H9 (cell line): Measurements from ENCODE around the gene XAGE2. TPM values are rescaled to one million over a fixed set of nuclear protein-coding genes. Genes with fewer than 3 reads are reported as not detected.

Source experiments
- DNase-seq: peaks from one replicate; pipeline ENCODE4 v3.0.0-alpha.2; 2017
- H2AFZ ChIP-seq: one replicate; pipeline ENCODE4 v1.6.1; 2013; ENCODE audit warnings: mild to moderate bottlenecking, low read length, control low read depth, moderate library complexity
- H2AK5ac ChIP-seq: 2 replicates; pipeline ENCODE4 v1.6.1; 2013; ENCODE audit warnings: low read length, control low read depth, mixed read lengths; ENCODE audit not compliant: insufficient read length
- H2BK120ac ChIP-seq: one replicate; pipeline ENCODE4 v1.6.1; 2013; ENCODE audit warnings: low read depth, mild to moderate bottlenecking, low read length, control low read depth, inconsistent platforms; ENCODE audit not compliant: poor library complexity, severe bottlenecking
- H2BK12ac ChIP-seq: 2 replicates; pipeline ENCODE4 v1.6.1; 2013; ENCODE audit warnings: low read length, control low read depth, mixed read lengths, low read depth; ENCODE audit not compliant: insufficient read length
- H2BK15ac ChIP-seq: 2 replicates; pipeline ENCODE4 v1.6.1; 2013; ENCODE audit warnings: low read depth, low read length, control low read depth
- H2BK20ac ChIP-seq: one replicate; pipeline ENCODE4 v1.6.1; 2013; ENCODE audit warnings: low read depth, mild to moderate bottlenecking, low read length, control low read depth, inconsistent platforms; ENCODE audit not compliant: poor library complexity, severe bottlenecking
- H2BK5ac ChIP-seq: 2 replicates; pipeline ENCODE4 v1.6.1; 2013; ENCODE audit warnings: low read length, control low read depth, mixed read lengths; ENCODE audit not compliant: insufficient read length
- H3K14ac ChIP-seq: 2 replicates; pipeline ENCODE4 v1.6.1; 2013; ENCODE audit warnings: low read length, control low read depth; ENCODE audit not compliant: insufficient read depth
- H3K18ac ChIP-seq: 2 replicates; pipeline ENCODE4 v1.6.1; 2013; ENCODE audit warnings: low read depth, mild to moderate bottlenecking, mixed read lengths, low read length, control low read depth; ENCODE audit not compliant: insufficient read length
- H3K23ac ChIP-seq: 2 replicates; pipeline ENCODE4 v1.6.1; 2013; ENCODE audit warnings: low read length, control low read depth, mixed read lengths, low read depth; ENCODE audit not compliant: insufficient read length
- H3K23me2 ChIP-seq: 2 replicates; pipeline ENCODE4 v1.6.1; 2013; ENCODE audit warnings: low read depth, mild to moderate bottlenecking, mixed read lengths, low read length, control low read depth; ENCODE audit not compliant: insufficient read length, poor library complexity, severe bottlenecking
- H3K27ac ChIP-seq: 2 replicates; pipeline ENCODE4 v1.5.1; 2013; ENCODE audit warnings: low read length, control low read depth, mixed read lengths, low read depth; ENCODE audit not compliant: insufficient read length
- H3K27me3 ChIP-seq: 2 replicates; pipeline ENCODE4 v1.6.1; 2013; ENCODE audit warnings: low read length, control low read depth, inconsistent platforms; ENCODE audit not compliant: insufficient read depth
- H3K4ac ChIP-seq: 2 replicates; pipeline ENCODE4 v1.6.1; 2013; ENCODE audit warnings: low read depth, mild to moderate bottlenecking, control low read depth, inconsistent platforms, low read length, moderate library complexity
- H3K4me1 ChIP-seq: 2 replicates; pipeline ENCODE4 v1.6.1; 2013; ENCODE audit warnings: low read length, control low read depth, inconsistent platforms; ENCODE audit not compliant: insufficient read depth
- H3K4me2 ChIP-seq: 2 replicates; pipeline ENCODE4 v1.6.1; 2013; ENCODE audit warnings: low read length, control low read depth, mixed read lengths; ENCODE audit not compliant: insufficient read length, insufficient read depth
- H3K56ac ChIP-seq: 2 replicates; pipeline ENCODE4 v1.6.1; 2013; ENCODE audit warnings: low read depth, mild to moderate bottlenecking, mixed read lengths, low read length, control low read depth; ENCODE audit not compliant: insufficient read length
- H3K79me1 ChIP-seq: 2 replicates; pipeline ENCODE4 v1.6.1; 2013; ENCODE audit warnings: low read depth, mild to moderate bottlenecking, moderate library complexity, low read length, control low read depth, inconsistent platforms; ENCODE audit not compliant: insufficient read depth, poor library complexity, severe bottlenecking
- H3K79me2 ChIP-seq: 2 replicates; pipeline ENCODE4 v1.6.1; 2013; ENCODE audit warnings: low read length, control low read depth, inconsistent platforms; ENCODE audit not compliant: insufficient read depth
- H3K9ac ChIP-seq: 2 replicates; pipeline ENCODE4 v1.6.1; 2013; ENCODE audit warnings: low read length, control low read depth, mixed read lengths; ENCODE audit not compliant: insufficient read length; ENCODE audit errors: extremely low read depth
- H3K9me3 ChIP-seq: one replicate; pipeline ENCODE4 v1.6.1; 2013; ENCODE audit warnings: low read depth, low read length, inconsistent platforms; ENCODE audit not compliant: control insufficient read depth
- H3T11ph ChIP-seq: one replicate; pipeline ENCODE4 v1.6.1; 2013; ENCODE audit warnings: mild to moderate bottlenecking, low read length, control low read depth, inconsistent platforms
- H4K20me1 ChIP-seq: one replicate; pipeline ENCODE4 v1.6.1; 2013; ENCODE audit not compliant: control insufficient read depth, insufficient read length, insufficient read depth
- H4K5ac ChIP-seq: 2 replicates; pipeline ENCODE4 v1.6.1; 2013; ENCODE audit warnings: low read depth, mild to moderate bottlenecking, mixed read lengths, low read length, control low read depth; ENCODE audit not compliant: insufficient read length
- H4K8ac ChIP-seq: replicated peaks from 2 replicates; pipeline ENCODE4 v1.6.1; 2013; ENCODE audit warnings: low read length, control low read depth, mixed read lengths, low read depth; ENCODE audit not compliant: insufficient read length
- H4K91ac ChIP-seq: 2 replicates; pipeline ENCODE4 v1.6.1; 2013; ENCODE audit warnings: low read depth, mild to moderate bottlenecking, moderate library complexity, mixed read lengths, low read length, control low read depth; ENCODE audit not compliant: insufficient read length
- H3K27ac Mint-ChIP-seq, 3 experiments: 2 replicates in 2 of 3; 3 replicates in 1 of 3; pipeline ENCODE4 v1.8.0; 2020 to 2021; ENCODE audit warnings: mixed read lengths in 3 of 3, mild to moderate bottlenecking in 1 of 3, moderate library complexity in 1 of 3
- H3K27me3 Mint-ChIP-seq: 2 replicates; pipeline ENCODE4 v1.8.0; 2021; ENCODE audit warnings: low read depth, mild to moderate bottlenecking, moderate library complexity, mixed read lengths
- H3K36me3 Mint-ChIP-seq, 3 experiments: 2 replicates in 2 of 3; 3 replicates in 1 of 3; pipeline ENCODE4 v1.8.0; 2020 to 2021; ENCODE audit warnings: low read depth in 3 of 3, mixed read lengths in 3 of 3; ENCODE audit not compliant: insufficient read depth in 1 of 3
- H3K4me1 Mint-ChIP-seq, 2 experiments: 2 replicates each; pipeline ENCODE4 v1.8.0; 2020; ENCODE audit warnings: mixed read lengths in 2 of 2
- H3K4me3 Mint-ChIP-seq, 2 experiments: 2 replicates in 1 of 2; 3 replicates in 1 of 2; pipeline ENCODE4 v1.8.0; 2020 to 2021; ENCODE audit warnings: mild to moderate bottlenecking in 2 of 2, mixed read lengths in 2 of 2, moderate library complexity in 1 of 2
- H3K9me3 Mint-ChIP-seq, 2 experiments: 2 replicates in 1 of 2; 3 replicates in 1 of 2; pipeline ENCODE4 v1.8.0; 2020; ENCODE audit warnings: mild to moderate bottlenecking in 2 of 2, mixed read lengths in 2 of 2, moderate library complexity in 1 of 2
- WGBS: extraction: QIAGEN DNeasy Blood & Tissue Kit; methylation state at CpG from one replicate; pipeline ENCODE4 v1.1.7; 2013; ENCODE audit warnings: missing lambda C conversion rate, low lambda C conversion rate, mixed read lengths; ENCODE audit not compliant: insufficient read length; ENCODE audit errors: extremely low coverage; 5-methylcytosine and 5-hydroxymethylcytosine counted together
- total RNA-seq: library from RNA; stranded (reverse); gene quantifications from 2 replicates; pipeline ENCODE4 v1.2.1, GENCODE V29; 2021
- TF ChIP-seq, protein P1 (sequence below): fragments of 200-600 bp; sonication (generic); conservative IDR thresholded peaks from 3 replicates; pipeline ENCODE4 v1.8.0; 2021; ENCODE audit warnings: antibody characterized with exemption, mild to moderate bottlenecking

Gene XAGE2
- total RNA-seq, 1 experiment from 2014 or later, result not detected

DNA sequence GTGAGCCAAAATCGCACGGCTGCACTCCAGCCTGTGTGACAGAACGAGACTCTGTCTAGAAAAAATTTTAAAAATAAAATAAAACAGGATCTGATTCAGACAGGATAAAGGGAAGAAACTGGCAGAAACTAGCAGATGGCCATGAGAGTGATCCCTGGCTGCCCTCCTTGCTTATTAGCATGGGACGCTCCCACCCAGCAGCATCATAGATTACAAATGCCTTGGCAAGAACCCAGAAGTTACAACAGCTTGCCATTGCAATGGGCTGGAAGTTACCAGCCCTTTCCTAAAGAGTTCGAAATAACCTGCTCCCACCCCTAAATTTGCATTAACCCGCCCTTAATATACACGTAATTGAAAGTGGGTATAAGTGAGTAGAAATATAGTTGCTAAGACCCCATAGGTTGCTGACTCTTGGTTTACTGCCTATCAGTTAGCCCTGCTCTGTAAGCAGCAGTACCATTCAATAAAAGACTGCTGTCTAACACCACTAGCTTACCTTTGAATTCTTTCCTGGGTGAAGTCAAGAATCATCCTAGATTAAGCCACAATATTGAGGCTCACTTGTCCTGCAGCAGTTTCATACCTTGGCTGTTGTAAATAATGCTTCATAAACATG, 9.1 kb upstream of the XAGE2 start:
- Histone ChIP-seq H3K79me1 (no peaks in the 10 kb centered on the region), H4K5ac (no peak overlapping the region), H3K4me1 (no peaks in the 10 kb centered on the region), H4K91ac (no peak overlapping the region), H3K9me3 (peaks cover 23% of the 10 kb centered on the region), H3K18ac (no peak overlapping the region), H3K27ac (no peak overlapping the region), H3K27me3 (no peaks in the 10 kb centered on the region), H2AFZ (no peak overlapping the region), H4K8ac (no peak overlapping the region), H2BK5ac (no peak overlapping the region), H3K23ac (no peak overlapping the region), H3K14ac (no peak overlapping the region), H3K23me2 (no peaks in the 10 kb centered on the region), H4K20me1 (no peaks in the 10 kb centered on the region), H3K79me2 (no peaks in the 10 kb centered on the region), H2BK12ac (no peak overlapping the region), H2BK120ac (no peak overlapping the region), H3K9ac (no peak overlapping the region), H2BK20ac (no peak overlapping the region), H3K4ac (no peak overlapping the region), H2BK15ac (no peak overlapping the region), H3K4me2 (no peak overlapping the region), H3T11ph (no peak overlapping the region), H3K56ac (no peak overlapping the region), H2AK5ac (no peak overlapping the region)
- H3K9me3 Mint-ChIP-seq, result peaks cover 35 to 44% of the 10 kb centered on the region in 2 experiments
- no peaks in the 10 kb centered on the region; the same call in none of the 2 replicates for H3K27me3 Mint-ChIP-seq
- no CpG with 5 or more reads among the region's 7 CpGs for WGBS
- H3K4me3 Mint-ChIP-seq, result no peak overlapping the region
- H3K27ac Mint-ChIP-seq, result no peak overlapping the region
- TF ChIP-seq, protein P1, sequence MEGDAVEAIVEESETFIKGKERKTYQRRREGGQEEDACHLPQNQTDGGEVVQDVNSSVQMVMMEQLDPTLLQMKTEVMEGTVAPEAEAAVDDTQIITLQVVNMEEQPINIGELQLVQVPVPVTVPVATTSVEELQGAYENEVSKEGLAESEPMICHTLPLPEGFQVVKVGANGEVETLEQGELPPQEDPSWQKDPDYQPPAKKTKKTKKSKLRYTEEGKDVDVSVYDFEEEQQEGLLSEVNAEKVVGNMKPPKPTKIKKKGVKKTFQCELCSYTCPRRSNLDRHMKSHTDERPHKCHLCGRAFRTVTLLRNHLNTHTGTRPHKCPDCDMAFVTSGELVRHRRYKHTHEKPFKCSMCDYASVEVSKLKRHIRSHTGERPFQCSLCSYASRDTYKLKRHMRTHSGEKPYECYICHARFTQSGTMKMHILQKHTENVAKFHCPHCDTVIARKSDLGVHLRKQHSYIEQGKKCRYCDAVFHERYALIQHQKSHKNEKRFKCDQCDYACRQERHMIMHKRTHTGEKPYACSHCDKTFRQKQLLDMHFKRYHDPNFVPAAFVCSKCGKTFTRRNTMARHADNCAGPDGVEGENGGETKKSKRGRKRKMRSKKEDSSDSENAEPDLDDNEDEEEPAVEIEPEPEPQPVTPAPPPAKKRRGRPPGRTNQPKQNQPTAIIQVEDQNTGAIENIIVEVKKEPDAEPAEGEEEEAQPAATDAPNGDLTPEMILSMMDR, result no peak
- no peaks in the 10 kb centered on the region for H3K4me1 Mint-ChIP-seq
- no peak for DNase-seq
- 0 out of 7 replicates have a peak, but pooled peaks cover 0 to 2% (median 0%) of the 10 kb centered on the region in 3 experiments for H3K36me3 Mint-ChIP-seq
